Smooth muscle cell (in vitro differentiated cells): Measurements from ENCODE around the gene AP2M1. TPM values are rescaled to one million over a fixed set of nuclear protein-coding genes. Genes with fewer than 3 reads are reported as not detected.

ENCODE experiments used
- DNase-seq: peaks from one replicate; lab custom pipeline; 2025; ENCODE audit not compliant: unreplicated experiment; lab: John Stamatoyannopoulos, UW
- H2AFZ ChIP-seq: fragments of 200-600 bp; sonication (generic); 2 replicates; pipeline ENCODE4 v1.6.0; 2016; ENCODE audit warnings: antibody characterized with exemption, low read depth, mild to moderate bottlenecking
- H3F3A ChIP-seq: fragments of 200-600 bp; sonication (generic); 2 replicates; pipeline ENCODE4 v1.6.0; 2017; ENCODE audit warnings: antibody characterized with exemption, low read depth
- H3K27ac ChIP-seq: fragments of 200-600 bp; sonication (generic); 2 replicates; pipeline ENCODE4 v1.5.1; 2016; ENCODE audit warnings: low read depth, mild to moderate bottlenecking
- H3K27me3 ChIP-seq: fragments of 200-600 bp; sonication (generic); 2 replicates; pipeline ENCODE4 v1.6.1; 2016; ENCODE audit warnings: low read depth, mild to moderate bottlenecking
- H3K36me3 ChIP-seq: fragments of 200-600 bp; sonication (generic); 2 replicates; pipeline ENCODE4 v1.5.1; 2016; ENCODE audit warnings: low read depth
- H3K4me1 ChIP-seq: fragments of 200-600 bp; sonication (generic); 2 replicates; pipeline ENCODE4 v1.5.1; 2016; ENCODE audit warnings: low read depth
- H3K4me2 ChIP-seq: fragments of 200-600 bp; sonication (generic); 2 replicates; pipeline ENCODE4 v1.6.0; 2016; ENCODE audit warnings: mild to moderate bottlenecking
- H3K4me3 ChIP-seq: fragments of 200-600 bp; sonication (generic); 2 replicates; pipeline ENCODE4 v1.5.1; 2016; ENCODE audit warnings: mild to moderate bottlenecking
- H3K79me2 ChIP-seq: fragments of 200-600 bp; sonication (generic); 2 replicates; pipeline ENCODE4 v1.6.0; 2016; ENCODE audit warnings: low read depth, mild to moderate bottlenecking
- H3K9ac ChIP-seq: fragments of 200-600 bp; sonication (generic); 2 replicates; pipeline ENCODE4 v1.6.0; 2016; ENCODE audit warnings: low read depth
- H3K9me3 ChIP-seq: fragments of 200-600 bp; sonication (generic); replicated peaks from 2 replicates; pipeline ENCODE4 v1.5.1; 2016; ENCODE audit warnings: low read depth
- H4K20me1 ChIP-seq: fragments of 200-600 bp; sonication (generic); 2 replicates; pipeline ENCODE4 v1.6.0; 2016; ENCODE audit warnings: low read depth
- CTCF ChIP-seq: fragments of 200-600 bp; sonication (generic); IDR thresholded peaks from 2 replicates; pipeline ENCODE4 v1.5.1; 2017; ENCODE audit warnings: borderline replicate concordance, mild to moderate bottlenecking, antibody characterized with exemption; ENCODE audit not compliant: insufficient read depth, poor library complexity, severe bottlenecking
- WGBS: methylation state at CpG from one replicate; pipeline ENCODE4 v1.1.7; 2016; ENCODE audit warnings: low lambda C conversion rate; 5-methylcytosine and 5-hydroxymethylcytosine counted together
- polyA plus RNA-seq: library from polyadenylated mRNA; unstranded; fragments of >200 nt; fragmentation: Nextera tagmentation; extraction: Ambion mirVana; gene quantifications from 2 replicates; pipeline ENCODE4 v1.2.1, GENCODE V29; 2016
- total RNA-seq: library from RNA; depleted of rRNA; stranded (reverse); fragments of >200 nt; gene quantifications from 2 replicates; pipeline ENCODE4 v1.2.3, GENCODE V29; 2014

AP2M1 gene
- total and polyA plus RNA-seq, 2 experiments from 2014 or later: 444 to 784 TPM

- WGBS: 81% methylated on average over 5 of the region's 5 CpGs
- no peaks in the 10 kb centered on the region for H4K20me1 ChIP-seq
- H3K27me3 ChIP-seq: peaks cover 6% of the 10 kb centered on the region
- no peak overlapping the region for H3K9ac ChIP-seq
- no peak for DNase-seq
- no peaks in the 10 kb centered on the region for H3K9me3 ChIP-seq
- H3F3A ChIP-seq: no peaks in the 10 kb centered on the region
- H3K4me3 ChIP-seq: no peak overlapping the region
- H3K79me2 ChIP-seq: no peaks in the 10 kb centered on the region
- H3K27ac ChIP-seq: no peak overlapping the region
- TF ChIP-seq CTCF: no peak
- no peak overlapping the region for H2AFZ ChIP-seq
- no peaks in the 10 kb centered on the region for H3K4me1 ChIP-seq
- no peaks in the 10 kb centered on the region for H3K36me3 ChIP-seq
- no peak overlapping the region for H3K4me2 ChIP-seq
Observed at GRCh38 chr3:184211718-184212117, 37.1 kb downstream of the AP2M1 start.

- no peak for TF ChIP-seq CTCF
- no peaks in the 10 kb centered on the region for H3K27me3 ChIP-seq
- no peaks in the 10 kb centered on the region for H3F3A ChIP-seq
- H3K79me2 ChIP-seq: no peaks in the 10 kb centered on the region
- H3K9ac ChIP-seq: no peak overlapping the region
- H3K4me2 ChIP-seq: no peak overlapping the region
- no peaks in the 10 kb centered on the region for H3K36me3 ChIP-seq
- 74% methylated on average over 4 of the region's 4 CpGs for WGBS
- H2AFZ ChIP-seq: no peak overlapping the region
- H3K4me1 ChIP-seq: no peaks in the 10 kb centered on the region
- H3K9me3 ChIP-seq: no peaks in the 10 kb centered on the region
- H3K4me3 ChIP-seq: no peak overlapping the region
- H3K27ac ChIP-seq: no peak overlapping the region
- no peaks in the 10 kb centered on the region for H4K20me1 ChIP-seq
- DNase-seq: no peak
Observed at GRCh38 chr3:184218814-184219213, 44.2 kb downstream of the AP2M1 start.

- Histone ChIP-seq H4K20me1 (no peaks in the 10 kb centered on the region), H3K36me3 (no peaks in the 10 kb centered on the region), H3K79me2 (no peaks in the 10 kb centered on the region), H3K27ac (no peak overlapping the region), H3K4me2 (no peak overlapping the region), H3F3A (no peaks in the 10 kb centered on the region), H2AFZ (no peak overlapping the region), H3K9me3 (no peaks in the 10 kb centered on the region), H3K4me3 (no peak overlapping the region), H3K4me1 (no peaks in the 10 kb centered on the region), H3K27me3 (peaks cover 25% of the 10 kb centered on the region), H3K9ac (no peak overlapping the region)
- DNase-seq: no peak
- WGBS: 75% methylated on average over 3 of the region's 3 CpGs
- TF ChIP-seq CTCF: no peak
Observed at GRCh38 chr3:184222521-184222920, 47.9 kb downstream of the AP2M1 start.

- no peaks in the 10 kb centered on the region for H3K4me1 ChIP-seq
- WGBS: 77% methylated on average over 3 of the region's 3 CpGs
Observed at GRCh38 chr3:184223946-184224345, 49.3 kb downstream of the AP2M1 start.

More at GRCh38 chr3:184223946-184224345, 49.3 kb downstream of the AP2M1 start:
- H3K9me3 ChIP-seq: no peaks in the 10 kb centered on the region
- H3K4me3 ChIP-seq: no peak overlapping the region
- TF ChIP-seq CTCF: no peak
- no peaks in the 10 kb centered on the region for H3K79me2 ChIP-seq
- H3F3A ChIP-seq: no peaks in the 10 kb centered on the region
- peaks cover 40% of the 10 kb centered on the region for H3K27me3 ChIP-seq
- H3K27ac ChIP-seq: no peak overlapping the region
- H2AFZ ChIP-seq: no peak overlapping the region
- H3K9ac ChIP-seq: no peak overlapping the region
- DNase-seq: no peak
- H4K20me1 ChIP-seq: no peaks in the 10 kb centered on the region
- no peaks in the 10 kb centered on the region for H3K36me3 ChIP-seq
- no peak overlapping the region for H3K4me2 ChIP-seq
